Omental fat pad (tissue), 4 donors: ENCODE results near the gene HERPUD2. TPM values are rescaled to one million over a fixed set of nuclear protein-coding genes. Genes with fewer than 3 reads are reported as not detected.
"Not testable (repeated sequence)": the region's sequence is repeated elsewhere in the genome, so short reads cannot be mapped to it uniquely, and the experiment has no call there.

Source experiments
- ATAC-seq: fragments of 150-250 bp; one replicate; pipeline ENCODE4 v1.9.1; 2016; ENCODE audit warnings: mild to moderate bottlenecking, moderate library complexity; ENCODE audit not compliant: low FRiP score
- DNase-seq: peaks from one replicate; pipeline ENCODE4 v3.0.0-alpha.2; 2019; ENCODE audit warnings: low spot score
- CTCF ChIP-seq, 3 donors: fragments of 450-650 bp; IDR thresholded peaks; one replicate each; pipeline ENCODE4 v1.5.1; 2016 to 2017; ENCODE audit warnings: antibody characterized with exemption in 3 of 3, mild to moderate bottlenecking in 3 of 3, moderate library complexity in 2 of 3
- total RNA-seq, 4 donors: library from RNA; depleted of rRNA; stranded (reverse); fragments of >200 nt; gene quantifications; one replicate each; pipeline ENCODE4 v1.1.0, GENCODE V29; 2016

HERPUD2 gene
- total RNA-seq, 4 donors from 2014 or later, result 27.0 to 42.6 (median 35.8) TPM

GRCh38 chr7:35704261-35704660, 9.3 kb upstream of the HERPUD2 start:
- no peak for TF ChIP-seq CTCF (IDR thresholded peaks at IDR 0.05)
- DNase-seq, result no peak
- ATAC-seq, result no peak

- DNase-seq (no peak), ATAC-seq (no peak)
- no peak for TF ChIP-seq CTCF (IDR thresholded peaks at IDR 0.05)
These were observed 7.6 kb upstream of the HERPUD2 start for GRCh38 chr7:35702541-35702940.

- ATAC-seq, result no peak
These were observed 6.5 kb upstream of the HERPUD2 start for GRCh38 chr7:35701287-35701900.

GRCh38 chr7:35700865-35701264, 5.9 kb upstream of the HERPUD2 start:
- ATAC-seq (no peak), DNase-seq (no peak)
- no peak for TF ChIP-seq CTCF (IDR thresholded peaks at IDR 0.05)

More at GRCh38 chr7:35701287-35701900, 6.5 kb upstream of the HERPUD2 start:
- no peak for DNase-seq
- no peak for TF ChIP-seq CTCF (IDR thresholded peaks at IDR 0.05)

DNA sequence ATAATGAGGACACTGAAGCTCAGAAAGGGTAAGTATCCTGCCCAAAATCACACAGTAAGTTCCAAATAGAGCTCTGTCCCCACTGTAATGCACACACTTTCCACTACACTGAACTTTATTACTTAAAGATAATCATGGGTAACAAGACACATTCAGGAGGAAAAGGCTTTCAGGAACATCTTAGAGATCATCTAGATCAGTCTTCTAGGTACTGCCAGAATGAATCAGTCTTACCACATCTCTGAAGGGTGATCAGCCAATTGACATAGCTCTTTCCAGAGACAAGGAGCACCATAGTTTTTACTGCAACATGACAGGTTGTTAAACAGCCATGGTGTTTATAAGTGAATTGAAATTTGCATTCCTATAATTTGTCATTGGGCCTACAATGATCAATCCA, 5.4 kb upstream of the HERPUD2 start:
- ATAC-seq (no peak), DNase-seq (no peak)
- TF ChIP-seq CTCF (IDR thresholded peaks at IDR 0.05), result no peak

- DNase-seq (no peak), ATAC-seq (no peak)
- TF ChIP-seq CTCF (IDR thresholded peaks at IDR 0.05), result no peak
These were observed 4.9 kb upstream of the HERPUD2 start for GRCh38 chr7:35699796-35700305.

- not testable (repeated sequence) for DNase-seq, ATAC-seq
These were observed 3.4 kb upstream of the HERPUD2 start for GRCh38 chr7:35698382-35698781.
